ENCODE results near the gene RRH.
"Not testable (repeated sequence)": the region's sequence is repeated elsewhere in the genome, so short reads cannot be mapped to it uniquely, and the experiment has no call there.

RRH gene

GRCh38 chr4:109846395-109847098 lies 18.8 kb downstream of the RRH start:
- DNase-seq (ENCODE audit: low spot score): no peak

GRCh38 chr4:109847896-109848442 lies 20.2 kb downstream of the RRH start, which contains the start of gene LRIT3:
Gene LRIT3 (plus strand): TSS chr4:109848107. CDS start chr4:109848202, 95 bp downstream.
- no peak for DNase-seq (ENCODE audit: low spot score)

- DNase-seq (ENCODE audit: low spot score): no peak
Observed at GRCh38 chr4:109848501-109848900, 20.7 kb downstream of the RRH start.

GRCh38 chr4:109850601-109851000 lies 22.8 kb downstream of the RRH start:
- no peak for DNase-seq (ENCODE audit: low spot score)

- DNase-seq (ENCODE audit: low spot score): not testable (repeated sequence)
Observed at GRCh38 chr4:109859426-109860300, 31.9 kb downstream of the RRH start.

- DNase-seq (ENCODE audit: low spot score): no peak
Observed at GRCh38 chr4:109861271-109861670, 33.5 kb downstream of the RRH start.

GRCh38 chr4:109861916-109862511 lies 34.2 kb downstream of the RRH start:
- no peak for DNase-seq (ENCODE audit: low spot score)

- DNase-seq (ENCODE audit: low spot score): no peak
Observed at GRCh38 chr4:109864134-109864533, 36.4 kb downstream of the RRH start.

- DNase-seq (ENCODE audit: low spot score): no peak
Observed at GRCh38 chr4:109870061-109870460, 42.3 kb downstream of the RRH start.

GRCh38 chr4:109872065-109872464 lies 44.3 kb downstream of the RRH start:
- no peak for DNase-seq (ENCODE audit: low spot score)

- DNase-seq (ENCODE audit: low spot score): no peak
Observed at GRCh38 chr4:109872950-109873656, 45.3 kb downstream of the RRH start.

GRCh38 chr4:109873791-109874514 lies 46.2 kb downstream of the RRH start:
- DNase-seq (ENCODE audit: low spot score): no peak

GRCh38 chr4:109875106-109875505 lies 47.3 kb downstream of the RRH start:
- peak; percentile 12 for DNase-seq (ENCODE audit: low spot score)

- DNase-seq (ENCODE audit: low spot score): not testable (repeated sequence)
Observed at GRCh38 chr4:109875553-109875952, 47.8 kb downstream of the RRH start.

GRCh38 chr4:109876634-109877265 lies 49.0 kb downstream of the RRH start:
- no peak for DNase-seq (ENCODE audit: low spot score)

- DNase-seq (ENCODE audit: low spot score): no peak
Observed at GRCh38 chr4:109877400-109877799, 49.6 kb downstream of the RRH start.

- no peak for DNase-seq (ENCODE audit: low spot score)
Observed at GRCh38 chr4:109878355-109878754, 50.6 kb downstream of the RRH start.

- no peak for DNase-seq (ENCODE audit: low spot score)
Observed at GRCh38 chr4:109879081-109879480, 51.3 kb downstream of the RRH start.

GRCh38 chr4:109879636-109880314 lies 52.0 kb downstream of the RRH start:
- DNase-seq (ENCODE audit: low spot score): no peak

GRCh38 chr4:109886303-109886702 lies 58.5 kb downstream of the RRH start:
- DNase-seq (ENCODE audit: low spot score): no peak

Measured in kidney tubule cell (primary cell).